ENCODE measurements around the gene ENTPD5. TPM values are rescaled to one million over a fixed set of nuclear protein-coding genes. Genes with fewer than 3 reads are reported as not detected.

ENTPD5 gene
- total RNA-seq, 4 donors from 2014 or later = 8.1 to 12.6 (median 10.0) TPM

GRCh38 chr14:73909681-73910080 is 109.4 kb downstream of the ENTPD5 start:
- Histone ChIP-seq H3K4me3 (replicated peaks in 1 of 3) (no peak overlapping the region), H3K36me3 (peaks cover 39 to 42% of the 10 kb centered on the region in 2 donors), H3K4me1 (no peaks in the 10 kb centered on the region), H3K9me3 (no peaks in the 10 kb centered on the region), H3K27ac (no peak overlapping the region), H3K27me3 (no peaks in the 10 kb centered on the region)
- DNase-seq = no peak
- intact Hi-C loops (cut with DNase I) = no loop called here
- TF ChIP-seq CTCF (IDR thresholded peaks at IDR 0.05) (no peak), POLR2A (IDR thresholded peaks at IDR 0.05) (no peak)
- WGBS, 2 donors = 100% methylated on average over 1 of the region's 1 CpG

Small RNA genes lying within 50 kb of the gene (small RNA-seq; reads per million reads assigned to genes)
- not detected for gene AC005480.2

Other genes with a start within 250 kb of the ENTPD5 start
- 10 to 100 TPM; 16.3 to 43.3 (median 27.3) TPM for gene PTGR2, start 167.5 kb downstream of the ENTPD5 start, total RNA-seq
- 10 to 100 TPM; 48.8 to 57.3 (median 51.2) TPM for gene ZNF410, start 132.4 kb downstream of the ENTPD5 start, total RNA-seq
- 1 to 10 TPM; 4.3 to 9.7 (median 6.0) TPM for gene FAM161B, start 69.2 kb downstream of the ENTPD5 start, total RNA-seq
- 100 to 1,000 TPM in 1 of 4 donors, 10 to 100 TPM in 3; 33.2 to 106 (median 49.7) TPM for gene COQ6, start 69.0 kb downstream of the ENTPD5 start, total RNA-seq
- 10 to 100 TPM; 19.6 to 36.8 (median 22.4) TPM for gene BBOF1, start 61 bp upstream of the ENTPD5 start, total RNA-seq
- 10 to 100 TPM; 31.4 to 58.0 (median 44.4) TPM for gene ALDH6A1, start 65.2 kb upstream of the ENTPD5 start, total RNA-seq
- 10 to 100 TPM in 1 of 4 donors, 1 to 10 TPM in 3; 5.8 to 12.7 (median 8.1) TPM for gene LIN52, start 65.7 kb upstream of the ENTPD5 start, total RNA-seq
- gene VSX2, start 220.2 kb upstream of the ENTPD5 start, total RNA-seq = not detected

Data from thyroid gland (tissue), 4 donors.